Activated CD4-positive, alpha-beta T cell treated with anti-CD3 and anti-CD28 coated beads for 1 hour (primary cell): ENCODE measurements around the gene USP33.
"Not testable (repeated sequence)": the region's sequence is repeated elsewhere in the genome, so short reads cannot be mapped to it uniquely, and the experiment has no call there.

Experiments used
- DNase-seq: peaks from one replicate; pipeline ENCODE4 v3.0.0-alpha.2; 2020

Gene USP33

GRCh38 chr1:77759071-77760028 is at the start of gene USP33:
USP33 (minus strand) TSS chr1:77759852; CDS start chr1:77741697, 18,155 bp downstream.
- DNase-seq = peak; percentile 82

GRCh38 chr1:77803371-77803770 is 43.7 kb upstream of the USP33 start:
- DNase-seq = no peak

- no peak for DNase-seq
Measured at GRCh38 chr1:77802026-77802425, 42.4 kb upstream of the USP33 start.

- DNase-seq = no peak
Measured at GRCh38 chr1:77797991-77798390, 38.3 kb upstream of the USP33 start.

GRCh38 chr1:77796695-77797405 is 37.2 kb upstream of the USP33 start:
- DNase-seq = no peak

GRCh38 chr1:77794550-77794949 is 34.9 kb upstream of the USP33 start:
- no peak for DNase-seq

GRCh38 chr1:77786093-77786741 is 26.6 kb upstream of the USP33 start:
- not testable (repeated sequence) for DNase-seq

GRCh38 chr1:77783141-77783540 is 23.5 kb upstream of the USP33 start:
- no peak for DNase-seq

- no peak for DNase-seq
Measured at GRCh38 chr1:77781683-77782082, 22.0 kb upstream of the USP33 start.

- DNase-seq = peak; percentile 75
Measured at GRCh38 chr1:77779529-77780281, 20.1 kb upstream of the USP33 start, which contains the start of gene MIGA1. MIGA1 (plus strand) TSS chr1:77779649; CDS start chr1:77783253, 3,604 bp downstream.

- DNase-seq = no peak
Measured at GRCh38 chr1:77776007-77776700, 16.5 kb upstream of the USP33 start.

GRCh38 chr1:77768006-77768405 is 8.4 kb upstream of the USP33 start:
- DNase-seq = no peak

GRCh38 chr1:77762072-77762476 is 2.4 kb upstream of the USP33 start:
- no peak for DNase-seq

- DNase-seq = no peak
Measured at GRCh38 chr1:77757603-77758002, 2.0 kb downstream of the USP33 start.

- no peak for DNase-seq
Measured at GRCh38 chr1:77757066-77757584, 2.5 kb downstream of the USP33 start.

- DNase-seq = no peak
Measured at GRCh38 chr1:77756052-77756754, 3.4 kb downstream of the USP33 start.

- not testable (repeated sequence) for DNase-seq
Measured at GRCh38 chr1:77749489-77749888, 10.2 kb downstream of the USP33 start.

- no peak for DNase-seq
Measured at GRCh38 chr1:77744576-77744975, 15.1 kb downstream of the USP33 start.

GRCh38 chr1:77742011-77742555 is 17.6 kb downstream of the USP33 start:
- no peak for DNase-seq

- no peak for DNase-seq
Measured at GRCh38 chr1:77741316-77741715, 18.3 kb downstream of the USP33 start.

- DNase-seq = no peak
Measured at GRCh38 chr1:77739235-77739634, 20.4 kb downstream of the USP33 start.
